ENCODE data around the gene PSMA6.

Gene PSMA6

GRCh38 chr14:35340616-35341453 is 48.7 kb downstream of the PSMA6 start:
- TF ChIP-seq GATA3 (IDR thresholded peaks at IDR 0.05; ENCODE audit: low read depth, low read length): no peak
- TF ChIP-seq GATA2 (IDR thresholded peaks at IDR 0.05; ENCODE audit: low read depth, low read length): no peak

- TF ChIP-seq GATA2 (IDR thresholded peaks at IDR 0.05; ENCODE audit: low read depth, low read length) (no peak), GATA3 (IDR thresholded peaks at IDR 0.05; ENCODE audit: low read depth, low read length) (no peak)
Observed at GRCh38 chr14:35341454-35341750, 49.2 kb downstream of the PSMA6 start.

GRCh38 chr14:35341751-35342488 is 49.7 kb downstream of the PSMA6 start:
- no peak for TF ChIP-seq GATA2 (IDR thresholded peaks at IDR 0.05; ENCODE audit: low read depth, low read length)
- no peak for TF ChIP-seq GATA3 (IDR thresholded peaks at IDR 0.05; ENCODE audit: low read depth, low read length)

- TF ChIP-seq GATA2 (IDR thresholded peaks at IDR 0.05; ENCODE audit: low read depth, low read length) (no peak), GATA3 (IDR thresholded peaks at IDR 0.05; ENCODE audit: low read depth, low read length) (no peak)
Observed at GRCh38 chr14:35342489-35343010, 50.4 kb downstream of the PSMA6 start.

GRCh38 chr14:35343702-35344101 is 51.5 kb downstream of the PSMA6 start:
- no peak for TF ChIP-seq GATA3 (IDR thresholded peaks at IDR 0.05; ENCODE audit: low read depth, low read length)
- TF ChIP-seq GATA2 (IDR thresholded peaks at IDR 0.05; ENCODE audit: low read depth, low read length): no peak

- TF ChIP-seq GATA3 (IDR thresholded peaks at IDR 0.05; ENCODE audit: low read depth, low read length) (no peak), GATA2 (IDR thresholded peaks at IDR 0.05; ENCODE audit: low read depth, low read length) (no peak)
Observed at GRCh38 chr14:35344107-35344807, 52.1 kb downstream of the PSMA6 start.

- TF ChIP-seq GATA3 (IDR thresholded peaks at IDR 0.05; ENCODE audit: low read depth, low read length): no peak
- no peak for TF ChIP-seq GATA2 (IDR thresholded peaks at IDR 0.05; ENCODE audit: low read depth, low read length)
Observed at GRCh38 chr14:35346738-35347322, 54.6 kb downstream of the PSMA6 start.

GRCh38 chr14:35347323-35348043 is 55.3 kb downstream of the PSMA6 start:
- TF ChIP-seq GATA3 (IDR thresholded peaks at IDR 0.05; ENCODE audit: low read depth, low read length): no peak

- TF ChIP-seq GATA3 (IDR thresholded peaks at IDR 0.05; ENCODE audit: low read depth, low read length) (no peak), GATA2 (IDR thresholded peaks at IDR 0.05; ENCODE audit: low read depth, low read length) (no peak)
Observed at GRCh38 chr14:35349496-35350365, 57.5 kb downstream of the PSMA6 start.

GRCh38 chr14:35351497-35351896 is 59.3 kb downstream of the PSMA6 start:
- TF ChIP-seq GATA2 (IDR thresholded peaks at IDR 0.05; ENCODE audit: low read depth, low read length): no peak
- TF ChIP-seq GATA3 (IDR thresholded peaks at IDR 0.05; ENCODE audit: low read depth, low read length): no peak

GRCh38 chr14:35351897-35352273 is 59.7 kb downstream of the PSMA6 start:
- no peak for TF ChIP-seq GATA2 (IDR thresholded peaks at IDR 0.05; ENCODE audit: low read depth, low read length)
- no peak for TF ChIP-seq GATA3 (IDR thresholded peaks at IDR 0.05; ENCODE audit: low read depth, low read length)

Data from SH-SY5Y (cell line).